ENCODE measurements around the gene COMMD9. TPM values are rescaled to one million over a fixed set of nuclear protein-coding genes. Genes with fewer than 3 reads are reported as not detected.

COMMD9 gene
- total RNA-seq, 1 donor: 35.4 TPM

GRCh38 chr11:36228689-36229088 lies 60.5 kb downstream of the COMMD9 start:
- H3K4me3 ChIP-seq (ENCODE audit: low read depth, low read length): no peak overlapping the region
- TF ChIP-seq CTCF (IDR thresholded peaks at IDR 0.05; ENCODE audit: insufficient read depth, low read depth, low read length): no peak
- no peak for DNase-seq (ENCODE audit: low read depth)

GRCh38 chr11:36227044-36227443 lies 62.2 kb downstream of the COMMD9 start:
- no peak for DNase-seq (ENCODE audit: low read depth)
- TF ChIP-seq CTCF (IDR thresholded peaks at IDR 0.05; ENCODE audit: insufficient read depth, low read depth, low read length): no peak

GRCh38 chr11:36224209-36224882 lies 64.9 kb downstream of the COMMD9 start:
- TF ChIP-seq CTCF (IDR thresholded peaks at IDR 0.05; ENCODE audit: insufficient read depth, low read depth, low read length): no peak
- DNase-seq (ENCODE audit: low read depth): no peak
- no peak overlapping the region for H3K4me3 ChIP-seq (ENCODE audit: low read depth, low read length)

More at GRCh38 chr11:36227044-36227443, 62.2 kb downstream of the COMMD9 start:
- H3K4me3 ChIP-seq (ENCODE audit: low read depth, low read length): no peak overlapping the region

GRCh38 chr11:36222831-36223635 lies 66.2 kb downstream of the COMMD9 start:
- TF ChIP-seq CTCF (IDR thresholded peaks at IDR 0.05; ENCODE audit: insufficient read depth, low read depth, low read length): no peak
- DNase-seq (ENCODE audit: low read depth): peak; percentile 51
- no peak overlapping the region for H3K4me3 ChIP-seq (ENCODE audit: low read depth, low read length)

Other genes starting within 250 kb of the COMMD9 start
- 35.4 and 57.0 TPM in 2 replicates for gene PRR5L, start 6.9 kb upstream of the COMMD9 start, total RNA-seq
- gene TRAF6, start 220.8 kb upstream of the COMMD9 start, total RNA-seq: 9.0 and 13.4 TPM in 2 replicates

All from fibroblast of villous mesenchyme (primary cell).